Smooth muscle cell (in vitro differentiated cells): Measurements from ENCODE around the gene DCUN1D4. TPM values are rescaled to one million over a fixed set of nuclear protein-coding genes. Genes with fewer than 3 reads are reported as not detected.

Experiments used
- DNase-seq: peaks from one replicate; lab custom pipeline; 2025; ENCODE audit not compliant: unreplicated experiment; lab: John Stamatoyannopoulos, UW
- H2AFZ ChIP-seq: fragments of 200-600 bp; sonication (generic); 2 replicates; pipeline ENCODE4 v1.6.0; 2016; ENCODE audit warnings: antibody characterized with exemption, low read depth, mild to moderate bottlenecking
- H3F3A ChIP-seq: fragments of 200-600 bp; sonication (generic); 2 replicates; pipeline ENCODE4 v1.6.0; 2017; ENCODE audit warnings: antibody characterized with exemption, low read depth
- H3K27ac ChIP-seq: fragments of 200-600 bp; sonication (generic); 2 replicates; pipeline ENCODE4 v1.5.1; 2016; ENCODE audit warnings: low read depth, mild to moderate bottlenecking
- H3K27me3 ChIP-seq: fragments of 200-600 bp; sonication (generic); 2 replicates; pipeline ENCODE4 v1.6.1; 2016; ENCODE audit warnings: low read depth, mild to moderate bottlenecking
- H3K36me3 ChIP-seq: fragments of 200-600 bp; sonication (generic); 2 replicates; pipeline ENCODE4 v1.5.1; 2016; ENCODE audit warnings: low read depth
- H3K4me1 ChIP-seq: fragments of 200-600 bp; sonication (generic); 2 replicates; pipeline ENCODE4 v1.5.1; 2016; ENCODE audit warnings: low read depth
- H3K4me2 ChIP-seq: fragments of 200-600 bp; sonication (generic); 2 replicates; pipeline ENCODE4 v1.6.0; 2016; ENCODE audit warnings: mild to moderate bottlenecking
- H3K4me3 ChIP-seq: fragments of 200-600 bp; sonication (generic); 2 replicates; pipeline ENCODE4 v1.5.1; 2016; ENCODE audit warnings: mild to moderate bottlenecking
- H3K79me2 ChIP-seq: fragments of 200-600 bp; sonication (generic); 2 replicates; pipeline ENCODE4 v1.6.0; 2016; ENCODE audit warnings: low read depth, mild to moderate bottlenecking
- H3K9ac ChIP-seq: fragments of 200-600 bp; sonication (generic); 2 replicates; pipeline ENCODE4 v1.6.0; 2016; ENCODE audit warnings: low read depth
- H3K9me3 ChIP-seq: fragments of 200-600 bp; sonication (generic); replicated peaks from 2 replicates; pipeline ENCODE4 v1.5.1; 2016; ENCODE audit warnings: low read depth
- H4K20me1 ChIP-seq: fragments of 200-600 bp; sonication (generic); 2 replicates; pipeline ENCODE4 v1.6.0; 2016; ENCODE audit warnings: low read depth
- CTCF ChIP-seq: fragments of 200-600 bp; sonication (generic); IDR thresholded peaks from 2 replicates; pipeline ENCODE4 v1.5.1; 2017; ENCODE audit warnings: borderline replicate concordance, mild to moderate bottlenecking, antibody characterized with exemption; ENCODE audit not compliant: insufficient read depth, poor library complexity, severe bottlenecking
- WGBS: methylation state at CpG from one replicate; pipeline ENCODE4 v1.1.7; 2016; ENCODE audit warnings: low lambda C conversion rate; 5-methylcytosine and 5-hydroxymethylcytosine counted together
- polyA plus RNA-seq: library from polyadenylated mRNA; unstranded; fragments of >200 nt; fragmentation: Nextera tagmentation; extraction: Ambion mirVana; gene quantifications from 2 replicates; pipeline ENCODE4 v1.2.1, GENCODE V29; 2016
- total RNA-seq: library from RNA; depleted of rRNA; stranded (reverse); fragments of >200 nt; gene quantifications from 2 replicates; pipeline ENCODE4 v1.2.3, GENCODE V29; 2014

The DCUN1D4 gene
- total and polyA plus RNA-seq, 2 experiments from 2014 or later, result 14.1 to 22.9 TPM

GRCh38 chr4:51907006-51907669, 64.2 kb downstream of the DCUN1D4 start:
- H3K4me3 ChIP-seq, result no peak overlapping the region
- no peak for DNase-seq
- TF ChIP-seq CTCF, result no peak
- no peaks in the 10 kb centered on the region for H3K27me3 ChIP-seq
- H4K20me1 ChIP-seq, result peaks cover 3% of the 10 kb centered on the region
- H3K27ac ChIP-seq, result no peak overlapping the region
- 95% methylated on average over 3 of the region's 3 CpGs for WGBS
- H2AFZ ChIP-seq, result no peak overlapping the region
- H3K9me3 ChIP-seq, result no peaks in the 10 kb centered on the region
- H3K4me2 ChIP-seq, result no peak overlapping the region
- H3F3A ChIP-seq, result no peaks in the 10 kb centered on the region
- H3K36me3 ChIP-seq, result peaks cover 4% of the 10 kb centered on the region
- H3K4me1 ChIP-seq, result no peaks in the 10 kb centered on the region
- H3K9ac ChIP-seq, result no peak overlapping the region
- no peaks in the 10 kb centered on the region for H3K79me2 ChIP-seq

GRCh38 chr4:51909236-51909703, 66.3 kb downstream of the DCUN1D4 start:
- no peak overlapping the region for H2AFZ ChIP-seq
- peaks cover 6% of the 10 kb centered on the region for H3K4me1 ChIP-seq
- H3K4me3 ChIP-seq, result no peak overlapping the region
- no peak overlapping the region for H3K9ac ChIP-seq
- H3K9me3 ChIP-seq, result no peaks in the 10 kb centered on the region
- no peaks in the 10 kb centered on the region for H3K27me3 ChIP-seq
- H3K79me2 ChIP-seq, result no peaks in the 10 kb centered on the region
- WGBS, result 93% methylated on average over 7 of the region's 7 CpGs
- H3K4me2 ChIP-seq, result no peak overlapping the region
- H3K36me3 ChIP-seq, result peaks cover 17% of the 10 kb centered on the region
- peaks cover 3% of the 10 kb centered on the region for H4K20me1 ChIP-seq
- DNase-seq, result no peak
- no peak overlapping the region for H3K27ac ChIP-seq
- H3F3A ChIP-seq, result no peaks in the 10 kb centered on the region
- no peak for TF ChIP-seq CTCF

- Histone ChIP-seq H3K9ac (no peak overlapping the region), H3K9me3 (no peaks in the 10 kb centered on the region), H2AFZ (no peak overlapping the region), H3K4me1 (no peaks in the 10 kb centered on the region), H3K79me2 (no peaks in the 10 kb centered on the region), H3F3A (no peaks in the 10 kb centered on the region), H3K4me2 (no peak overlapping the region), H3K27ac (no peak overlapping the region), H3K36me3 (peaks cover 17% of the 10 kb centered on the region), H3K4me3 (no peak overlapping the region), H3K27me3 (no peaks in the 10 kb centered on the region), H4K20me1 (no peaks in the 10 kb centered on the region)
- no peak for DNase-seq
- WGBS, result 87% methylated on average over 6 of the region's 6 CpGs
- no peak for TF ChIP-seq CTCF
These were observed 75.3 kb downstream of the DCUN1D4 start for GRCh38 chr4:51918251-51918650.

- H2AFZ ChIP-seq, result no peak overlapping the region
- H3K4me2 ChIP-seq, result no peak overlapping the region
- H3F3A ChIP-seq, result no peaks in the 10 kb centered on the region
- H3K9me3 ChIP-seq, result no peaks in the 10 kb centered on the region
- H3K27me3 ChIP-seq, result no peaks in the 10 kb centered on the region
- H3K27ac ChIP-seq, result no peak overlapping the region
- no peak for DNase-seq
- no peaks in the 10 kb centered on the region for H4K20me1 ChIP-seq
- no peaks in the 10 kb centered on the region for H3K79me2 ChIP-seq
- 85% methylated on average over 2 of the region's 2 CpGs for WGBS
- no peaks in the 10 kb centered on the region for H3K36me3 ChIP-seq
- no peak for TF ChIP-seq CTCF
- no peaks in the 10 kb centered on the region for H3K4me1 ChIP-seq
- H3K4me3 ChIP-seq, result no peak overlapping the region
- H3K9ac ChIP-seq, result no peak overlapping the region
These were observed 80.4 kb downstream of the DCUN1D4 start for GRCh38 chr4:51923343-51923742.
